Renal cortical epithelial cell (primary cell): Measurements from ENCODE around the gene MARVELD1. TPM values are rescaled to one million over a fixed set of nuclear protein-coding genes. Genes with fewer than 3 reads are reported as not detected.

Experiments
- DNase-seq: peaks from one replicate; pipeline ENCODE4 v3.0.0-alpha.2; 2011; ENCODE audit warnings: low read depth
- total RNA-seq: library from RNA; depleted of rRNA; stranded (reverse); fragments of >200 nt; gene quantifications from 2 replicates; pipeline ENCODE4 v1.2.3, GENCODE V29; 2014

Gene MARVELD1
- total RNA-seq, 1 donor from 2014 or later = 17.5 TPM

DNA sequence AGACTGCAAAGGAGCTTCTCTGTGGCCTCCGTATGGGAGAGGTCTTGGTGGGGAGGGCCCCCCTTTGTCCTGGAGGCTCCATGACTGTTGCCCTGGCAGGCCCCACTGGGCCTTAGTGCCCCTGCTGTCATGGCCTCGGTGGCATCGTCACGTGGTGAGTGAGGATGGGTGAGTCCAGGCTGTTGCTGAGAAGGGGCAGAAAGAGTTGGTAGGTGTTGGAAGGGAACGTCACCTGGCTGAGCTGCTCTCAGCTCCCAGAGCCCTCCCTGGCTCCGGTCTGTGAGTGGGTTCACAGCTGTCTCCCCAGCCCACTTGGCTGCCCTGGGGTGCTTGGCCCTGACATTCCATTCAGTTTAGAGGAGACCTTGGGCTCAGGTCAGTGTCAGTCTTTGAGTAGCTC is 42.2 kb downstream of the MARVELD1 start:
- DNase-seq = no peak

DNA sequence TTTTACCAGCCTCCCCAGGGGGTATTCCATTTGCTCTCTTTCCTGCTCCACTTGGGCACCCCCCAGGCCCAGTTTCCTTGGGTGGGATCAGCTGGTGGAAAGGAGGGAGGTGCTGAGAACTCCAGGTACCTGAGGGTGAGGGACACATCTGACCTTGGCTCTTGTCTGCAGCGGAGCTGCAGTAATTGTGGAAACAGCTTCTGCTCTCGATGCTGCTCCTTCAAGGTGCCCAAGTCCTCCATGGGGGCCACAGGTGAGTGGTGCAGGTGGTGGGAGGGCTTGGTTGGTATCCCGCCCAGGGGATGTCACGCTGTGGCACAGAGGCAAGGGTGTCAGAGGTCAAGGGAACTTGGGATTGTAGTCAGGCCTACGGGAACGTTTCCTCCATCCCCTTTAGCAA is 43.9 kb downstream of the MARVELD1 start:
- no peak for DNase-seq

DNA sequence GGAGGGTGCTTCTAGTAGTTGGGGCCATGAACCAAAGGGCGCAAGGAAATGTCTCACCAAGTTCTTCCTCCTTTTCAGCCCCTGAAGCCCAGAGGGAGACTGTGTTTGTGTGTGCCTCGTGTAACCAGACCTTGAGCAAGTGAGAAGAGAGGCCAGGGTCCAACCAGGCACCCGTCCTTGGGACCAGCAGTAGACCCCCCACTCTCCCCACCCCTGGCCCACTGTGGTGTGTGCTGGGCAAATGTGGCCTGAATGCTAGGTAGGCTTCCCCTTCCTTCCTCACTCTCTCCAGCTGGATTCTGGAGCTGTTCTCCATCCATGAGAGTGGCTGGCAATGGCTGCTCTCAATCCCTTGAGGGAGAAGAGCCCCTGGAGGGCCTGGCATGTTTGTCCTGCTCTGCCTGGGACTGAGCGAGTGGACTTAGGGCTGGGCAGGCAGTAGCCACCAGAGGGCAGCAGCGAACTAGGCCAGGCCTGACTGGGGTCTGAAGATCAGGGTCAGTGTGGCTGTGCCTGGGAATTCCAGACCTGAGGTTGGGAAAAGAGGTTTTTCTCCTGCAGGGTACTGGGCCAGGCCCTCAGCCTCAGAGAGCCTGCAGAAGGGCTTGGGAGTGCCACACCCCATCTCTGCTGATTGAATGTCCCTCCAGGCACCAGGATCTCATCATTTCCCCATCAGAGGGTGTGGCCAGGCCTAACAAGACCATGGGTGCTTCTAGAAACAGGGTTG is 45.8 kb downstream of the MARVELD1 start:
- DNase-seq = peak; percentile 54

DNA sequence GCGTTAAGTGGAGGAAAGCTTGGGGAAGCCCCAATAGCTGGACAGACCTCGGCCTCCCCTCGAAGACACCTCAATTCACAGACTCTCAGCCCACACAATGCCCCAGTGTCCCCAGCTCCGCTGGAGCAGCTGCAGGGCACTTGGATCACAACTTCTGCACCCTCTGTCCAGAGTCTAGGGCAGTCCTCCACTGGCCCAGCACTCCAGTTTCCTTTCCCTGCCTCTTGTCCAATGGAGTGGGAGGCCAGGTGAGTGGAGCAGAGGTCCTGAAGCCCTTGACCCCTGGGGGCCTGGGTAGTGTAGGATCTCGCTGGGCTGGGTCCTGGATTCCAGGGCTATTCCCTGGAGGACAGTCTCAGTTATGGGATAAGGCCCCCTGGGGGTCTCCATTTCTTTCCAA is 46.4 kb downstream of the MARVELD1 start:
- no peak for DNase-seq

DNA sequence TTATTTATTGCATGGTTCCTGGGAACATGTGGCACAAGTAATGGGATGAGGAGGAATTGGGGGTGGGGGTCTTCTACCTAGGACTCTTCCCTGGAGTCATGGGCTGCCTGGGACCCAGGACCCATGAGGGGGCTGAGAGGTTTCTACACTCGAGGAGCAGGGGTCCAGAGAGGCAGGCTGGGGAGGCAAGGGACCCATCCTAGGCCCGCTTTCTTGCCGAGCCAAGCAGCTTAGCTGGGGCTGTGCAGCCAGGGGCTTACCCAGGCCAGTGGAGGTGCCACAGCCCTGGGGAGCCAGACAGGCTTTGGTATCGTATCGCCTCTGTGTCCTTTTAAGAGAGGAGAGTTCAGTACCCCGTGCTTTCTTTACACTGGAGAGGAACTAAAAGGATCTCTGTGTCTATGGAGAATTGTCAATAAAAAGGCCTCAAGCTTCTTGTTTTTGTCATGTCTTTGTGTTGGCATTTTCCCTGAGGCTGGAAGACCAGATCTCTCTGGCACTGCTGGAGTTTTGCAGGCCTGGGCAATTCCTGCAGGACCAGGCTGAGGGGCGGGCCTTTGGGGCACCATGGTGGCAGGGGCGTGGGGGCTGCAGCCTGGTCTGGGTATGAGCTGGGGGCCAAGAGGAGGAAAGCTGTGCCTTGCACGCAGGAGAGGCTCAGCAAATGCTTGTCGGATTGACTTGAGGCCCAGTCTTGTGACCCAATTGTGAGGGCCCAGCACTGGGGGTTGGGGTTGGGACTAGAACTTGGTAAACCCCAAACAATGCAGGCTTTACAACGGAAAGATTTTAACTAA is 47.1 kb downstream of the MARVELD1 start:
- DNase-seq = no peak

DNA sequence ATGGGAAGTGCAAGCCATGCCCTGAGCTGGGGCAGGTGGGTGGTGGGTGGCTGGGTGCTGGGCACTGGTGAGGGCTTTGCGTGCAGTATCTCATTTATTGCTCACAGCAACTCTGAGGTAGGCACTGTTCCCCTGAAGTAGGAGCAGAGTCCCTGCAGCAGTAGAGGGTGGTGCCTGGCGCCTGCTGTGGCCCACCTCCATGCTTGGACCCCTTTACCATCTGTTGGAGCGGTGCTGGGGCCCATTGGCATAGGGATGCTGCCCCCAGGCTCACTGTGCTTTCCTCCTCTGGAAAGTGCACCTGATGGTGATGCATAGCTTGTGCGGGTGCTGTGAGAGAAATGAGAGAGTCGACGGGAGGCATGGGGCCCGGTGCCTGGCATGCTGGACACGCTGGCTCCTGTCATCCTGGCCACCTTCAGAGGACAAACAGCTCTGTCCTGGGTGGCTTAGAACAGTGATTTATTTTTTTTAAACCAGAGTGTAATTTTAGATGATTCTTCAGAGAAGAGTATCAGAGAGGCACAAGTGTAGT is 47.9 kb downstream of the MARVELD1 start:
- DNase-seq = no peak

DNA sequence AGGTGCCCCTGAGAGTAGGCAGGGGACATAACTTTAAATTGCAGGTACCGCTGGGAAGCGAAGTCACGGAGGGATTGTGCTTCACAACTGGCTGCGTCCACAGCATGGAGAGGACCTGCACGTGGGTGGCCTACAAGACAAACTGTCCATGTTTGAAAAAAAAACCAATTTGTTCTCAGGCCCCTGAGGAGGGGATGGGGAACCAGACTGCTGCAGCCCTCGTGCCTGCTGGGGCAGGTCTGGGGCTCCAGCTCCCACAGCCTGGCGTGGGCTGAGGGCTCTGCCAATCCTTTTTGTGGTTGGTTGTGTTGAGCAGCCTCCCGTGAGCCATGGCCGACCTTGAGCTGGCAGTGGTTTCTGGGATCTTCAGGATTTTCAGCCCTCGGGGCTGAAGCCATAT is 48.5 kb downstream of the MARVELD1 start:
- DNase-seq = no peak

DNA sequence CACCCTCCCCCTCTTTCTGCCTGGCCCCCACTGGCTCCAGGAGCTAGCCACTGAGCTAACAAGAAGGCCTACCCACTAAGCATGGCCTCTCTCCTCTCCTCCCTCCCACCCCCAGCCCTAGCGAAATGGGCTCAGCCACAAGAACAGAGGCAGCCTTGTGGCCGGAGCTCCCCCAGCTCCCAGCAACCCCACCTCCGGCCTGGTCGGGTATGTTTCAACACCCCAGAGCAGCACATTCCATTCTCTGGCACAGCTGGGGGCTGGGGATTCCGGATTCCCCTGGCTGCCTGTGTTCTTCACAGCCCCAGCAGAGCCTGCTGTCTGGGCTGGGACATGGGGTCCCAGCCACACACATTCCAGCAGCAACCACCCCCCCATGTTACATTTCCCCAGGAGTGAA is 49.3 kb downstream of the MARVELD1 start:
- peak; percentile 54 for DNase-seq

DNA sequence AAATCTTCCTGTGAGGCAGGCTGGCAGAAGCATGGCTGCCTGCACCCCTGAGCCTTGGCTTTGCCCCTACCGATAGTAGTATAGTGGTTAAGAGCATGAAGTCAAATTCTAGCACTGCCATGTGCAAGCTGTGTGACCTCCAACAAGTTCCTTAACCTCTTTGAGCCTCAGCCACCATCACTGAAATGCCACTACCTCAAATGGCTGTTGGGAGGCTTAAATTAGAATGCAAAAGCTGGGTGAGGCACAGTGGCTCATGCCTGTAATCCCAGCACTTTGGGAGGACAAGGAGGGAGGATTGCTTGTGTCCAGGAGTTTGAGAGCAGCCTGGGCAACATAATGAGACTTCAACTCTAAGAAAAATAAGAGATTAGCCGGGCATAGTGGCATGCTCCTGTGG is 49.9 kb downstream of the MARVELD1 start:
- no peak for DNase-seq

DNA sequence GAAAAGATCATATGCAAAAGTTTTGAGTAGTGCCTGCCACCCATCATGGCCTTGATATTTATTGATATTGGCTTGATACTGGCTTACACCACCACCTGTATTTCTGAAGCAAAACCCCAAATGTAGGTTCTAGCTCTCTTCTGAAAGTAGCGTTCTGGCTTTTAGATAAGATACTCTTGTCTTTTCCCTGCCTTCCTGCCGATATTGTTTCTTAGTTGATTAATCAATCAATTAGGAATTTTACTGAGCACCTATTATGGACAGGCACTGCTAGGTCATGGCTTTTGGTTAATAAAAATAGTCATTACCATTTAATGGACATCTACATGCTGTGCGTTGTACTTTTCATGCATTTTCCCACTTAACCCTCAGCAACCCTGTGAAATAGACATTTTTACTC is 50.4 kb downstream of the MARVELD1 start:
- DNase-seq = no peak

DNA sequence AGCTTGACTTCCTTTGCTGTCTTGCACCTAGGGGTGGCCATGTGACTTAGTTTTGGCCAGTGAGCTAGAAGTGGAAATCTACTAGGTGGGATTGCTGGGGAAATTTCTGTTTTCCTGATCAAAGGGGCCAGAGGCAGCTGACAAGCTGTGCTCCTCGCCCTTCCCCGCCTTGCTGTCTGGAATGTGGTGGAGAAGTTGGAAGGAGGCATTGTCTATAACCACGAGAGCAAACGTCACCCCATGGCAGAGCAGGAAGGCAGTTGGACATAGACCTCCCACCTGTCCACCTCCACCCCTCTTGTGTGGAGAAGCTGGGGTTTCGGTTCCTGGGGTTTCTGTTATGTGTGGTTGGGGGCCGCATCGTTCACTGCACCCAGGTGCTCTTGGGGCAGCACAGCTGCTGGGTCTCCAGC is 51.0 kb downstream of the MARVELD1 start:
- DNase-seq = no peak

DNA sequence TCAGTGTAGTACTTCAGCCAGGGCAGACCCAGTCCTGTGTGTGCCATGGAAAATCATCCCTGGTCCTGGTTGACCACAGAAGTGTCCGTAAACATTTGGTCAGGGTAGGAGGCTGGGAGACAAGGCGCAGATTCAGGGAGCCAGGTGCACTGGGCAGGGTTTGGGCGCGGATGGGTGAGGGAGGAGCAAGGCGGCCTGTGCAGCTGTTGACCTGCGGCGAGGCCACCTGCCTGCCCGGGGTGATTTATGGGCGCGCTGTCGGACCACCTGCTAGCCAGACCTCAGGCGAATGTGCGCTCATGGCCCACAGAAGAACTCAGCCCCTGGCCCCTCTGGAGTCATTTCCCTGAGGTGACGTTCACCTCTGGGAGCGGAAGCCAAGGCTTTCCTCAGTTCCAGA is 51.7 kb downstream of the MARVELD1 start:
- DNase-seq = no peak

DNA sequence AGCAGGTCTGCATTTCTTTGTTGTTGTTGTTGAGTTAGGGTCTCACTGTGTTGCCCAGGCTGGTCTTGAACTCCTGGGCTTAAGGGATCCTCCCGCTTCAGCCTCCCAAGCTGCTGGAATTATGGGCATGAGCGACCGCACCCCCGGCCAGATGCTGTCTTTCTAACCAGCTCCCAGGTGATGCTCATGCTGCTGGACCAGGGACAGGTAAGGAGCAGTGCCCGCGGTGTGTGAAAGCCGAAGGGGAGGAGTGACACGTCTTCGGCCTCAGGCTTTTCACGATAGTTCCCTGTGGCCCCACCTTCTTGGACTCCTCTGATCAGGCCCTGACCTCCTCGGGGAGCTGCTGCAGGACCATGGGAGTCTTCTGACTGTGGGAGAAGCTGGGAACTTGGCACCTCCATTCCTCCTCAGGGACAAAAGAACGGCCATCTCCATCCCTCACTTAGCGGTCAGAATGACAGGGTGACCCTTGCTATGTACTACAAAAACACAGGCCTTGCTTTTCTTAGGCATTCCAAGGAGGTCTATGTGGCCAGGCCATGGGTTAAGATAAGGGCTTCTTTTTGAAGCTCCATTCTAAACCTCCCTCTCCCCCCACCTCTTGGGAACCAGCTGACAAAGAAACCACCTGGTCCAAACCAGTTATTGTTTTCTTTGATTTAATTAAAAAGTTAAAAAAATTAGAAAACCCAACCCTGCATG is 52.7 kb downstream of the MARVELD1 start:
- no peak for DNase-seq

DNA sequence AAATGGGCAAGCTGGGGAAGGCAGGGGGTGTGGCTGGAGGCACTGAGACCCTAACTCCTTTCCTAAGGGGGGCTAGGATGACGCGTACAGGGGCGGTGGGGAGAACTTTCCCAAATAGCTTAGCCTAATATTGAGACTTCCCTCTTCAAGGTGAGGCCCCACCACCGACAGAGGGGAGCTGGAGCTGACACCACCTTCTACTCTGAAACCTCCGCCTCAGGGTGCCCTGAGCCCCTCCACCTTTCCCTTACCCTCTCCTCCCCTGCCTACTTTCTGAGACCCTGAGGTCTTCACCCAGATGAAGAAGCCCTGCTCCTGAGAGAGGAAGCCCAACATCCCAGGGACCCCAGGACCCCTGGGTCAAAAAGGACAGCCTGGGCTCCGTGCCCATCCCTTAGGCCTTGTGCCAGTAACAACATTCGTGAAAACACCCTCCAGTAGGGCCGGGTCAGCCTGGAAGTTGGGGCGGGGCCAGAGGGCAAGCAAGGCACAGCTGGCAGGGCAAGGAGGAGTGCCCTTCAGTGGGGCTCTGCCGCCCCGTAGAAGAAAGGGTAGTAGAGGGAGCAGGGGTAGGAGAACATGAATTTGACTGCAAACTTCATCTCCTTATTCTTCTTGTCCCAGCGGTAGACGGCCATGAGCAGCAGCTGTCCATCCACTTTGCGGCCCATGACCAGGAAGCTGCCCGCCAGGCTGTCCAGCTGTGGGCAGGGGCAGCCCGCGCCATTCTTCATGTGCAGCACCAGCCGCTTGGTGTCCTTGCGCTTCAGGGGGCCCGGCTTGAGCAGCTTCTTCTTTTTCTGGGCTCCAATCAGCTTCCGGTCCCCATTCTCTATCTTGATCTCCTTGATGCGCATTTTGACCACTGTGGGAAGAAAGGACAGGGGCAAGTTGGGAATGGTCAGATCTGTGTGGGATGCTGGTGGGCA is 53.7 kb downstream of the MARVELD1 start:
- DNase-seq = no peak

Other genes starting within 250 kb of the MARVELD1 start
- 67.9 and 95.0 TPM in 2 replicates for gene MMS19, start 215.3 kb upstream of the MARVELD1 start, total RNA-seq
- 21.5 and 27.9 TPM in 2 replicates for gene UBTD1, start 214.8 kb upstream of the MARVELD1 start, total RNA-seq
- gene ANKRD2, start 141.0 kb upstream of the MARVELD1 start, total RNA-seq = 31.3 and 35.9 TPM in 2 replicates
- 72.3 and 121 TPM in 2 replicates for gene HOGA1, start 129.3 kb upstream of the MARVELD1 start, total RNA-seq
- 0.35 and 3.2 TPM in 2 replicates for gene C10orf62, start 124.0 kb upstream of the MARVELD1 start, total RNA-seq
- 1.7 and 3.5 TPM in 2 replicates for gene MORN4, start 80.2 kb upstream of the MARVELD1 start, total RNA-seq
- 26.9 and 34.0 TPM in 2 replicates for gene PI4K2A, start 73.1 kb upstream of the MARVELD1 start, total RNA-seq
- gene AVPI1, start 26.5 kb upstream of the MARVELD1 start, total RNA-seq = 7.5 and 8.2 TPM in 2 replicates
- gene ZFYVE27, start 23.4 kb downstream of the MARVELD1 start, total RNA-seq = 34.9 and 37.5 TPM in 2 replicates
- gene SFRP5, start 58.3 kb downstream of the MARVELD1 start, total RNA-seq = 0.17 and 0.60 TPM in 2 replicates
- 0.05 and 0.35 TPM in 2 replicates for gene GOLGA7B, start 136.1 kb downstream of the MARVELD1 start, total RNA-seq